Lower leg skin (tissue), 3 donors: ENCODE data around the gene RAB3D.

Source experiments
- CTCF ChIP-seq, 3 donors: fragments of 450-650 bp; IDR thresholded peaks; one replicate each; pipeline ENCODE4 v1.5.1; 2016; ENCODE audit warnings: antibody characterized with exemption in 3 of 3, mild to moderate bottlenecking in 3 of 3, moderate library complexity in 2 of 3
- POLR2A ChIP-seq, 2 donors: fragments of 450-650 bp; IDR thresholded peaks; one replicate each; pipeline ENCODE4 v1.6.1; 2016 to 2017; ENCODE audit warnings: antibody characterized with exemption in 2 of 2, mild to moderate bottlenecking in 1 of 2, moderate library complexity in 1 of 2

GRCh38 chr19:11306337-11306736 is 33.1 kb downstream of the RAB3D start:
- TF ChIP-seq CTCF (IDR thresholded peaks at IDR 0.05): no peak
- TF ChIP-seq POLR2A (IDR thresholded peaks at IDR 0.05): no peak
